Transverse colon (tissue), 4 donors: ENCODE data around the gene MEG3.

Experiments used
- POLR2AphosphoS5 ChIP-seq, 3 donors: sonication (generic); formaldehyde crosslinking; IDR thresholded peaks; one replicate each; pipeline ENCODE4 v1.6.1; 2016; ENCODE audit warnings: antibody characterized with exemption in 3 of 3
- TF ChIP-seq, protein P1 (sequence below), 5 experiments: fragments of 200-600 bp in 3 of 5; fragments of 450-650 bp in 2 of 5; sonication (generic) in 3 of 5; IDR thresholded peaks; 1 replicate in 2 of 5; 2 replicates in 3 of 5; pipeline ENCODE4 v1.5.1; 2016 to 2017; ENCODE audit warnings: antibody characterized with exemption in 5 of 5, inconsistent platforms in 3 of 5, mild to moderate bottlenecking in 2 of 5, moderate library complexity in 1 of 5

DNA sequence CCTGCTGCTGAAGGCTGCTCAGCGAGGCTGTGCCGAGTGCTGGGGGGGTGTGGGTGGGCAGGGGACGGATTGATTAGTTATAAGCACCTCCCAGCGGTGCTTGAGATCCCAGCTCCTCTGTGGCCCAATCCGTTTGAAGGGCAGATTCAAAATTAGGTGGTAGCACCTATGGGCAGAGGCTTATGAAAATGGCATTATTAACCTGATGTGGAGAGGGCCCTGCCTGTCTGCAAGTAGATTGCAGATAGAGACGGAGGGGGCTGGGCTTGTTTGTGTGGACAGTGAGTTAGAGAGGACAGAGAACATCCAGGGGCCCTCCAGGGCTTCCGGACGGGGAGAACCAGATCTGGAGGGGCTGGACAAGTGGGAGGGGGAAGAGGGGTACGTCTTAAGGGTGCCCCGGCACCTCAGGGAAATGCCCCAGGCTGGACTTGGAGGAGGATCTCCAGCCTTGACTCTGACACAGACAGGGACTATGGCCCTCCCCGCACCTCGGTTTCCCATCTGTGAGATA lies 77.8 kb downstream of the MEG3 start, which contains the start of gene RTL1:
- TF ChIP-seq, protein P1, sequence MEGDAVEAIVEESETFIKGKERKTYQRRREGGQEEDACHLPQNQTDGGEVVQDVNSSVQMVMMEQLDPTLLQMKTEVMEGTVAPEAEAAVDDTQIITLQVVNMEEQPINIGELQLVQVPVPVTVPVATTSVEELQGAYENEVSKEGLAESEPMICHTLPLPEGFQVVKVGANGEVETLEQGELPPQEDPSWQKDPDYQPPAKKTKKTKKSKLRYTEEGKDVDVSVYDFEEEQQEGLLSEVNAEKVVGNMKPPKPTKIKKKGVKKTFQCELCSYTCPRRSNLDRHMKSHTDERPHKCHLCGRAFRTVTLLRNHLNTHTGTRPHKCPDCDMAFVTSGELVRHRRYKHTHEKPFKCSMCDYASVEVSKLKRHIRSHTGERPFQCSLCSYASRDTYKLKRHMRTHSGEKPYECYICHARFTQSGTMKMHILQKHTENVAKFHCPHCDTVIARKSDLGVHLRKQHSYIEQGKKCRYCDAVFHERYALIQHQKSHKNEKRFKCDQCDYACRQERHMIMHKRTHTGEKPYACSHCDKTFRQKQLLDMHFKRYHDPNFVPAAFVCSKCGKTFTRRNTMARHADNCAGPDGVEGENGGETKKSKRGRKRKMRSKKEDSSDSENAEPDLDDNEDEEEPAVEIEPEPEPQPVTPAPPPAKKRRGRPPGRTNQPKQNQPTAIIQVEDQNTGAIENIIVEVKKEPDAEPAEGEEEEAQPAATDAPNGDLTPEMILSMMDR (IDR thresholded peaks at IDR 0.05): no peak
- TF ChIP-seq POLR2AphosphoS5 (IDR thresholded peaks at IDR 0.05): no peak
